Adrenal gland (tissue), 5 donors: Measurements from ENCODE around the gene NFYC.

Experiments used
- POLR2A ChIP-seq, 2 donors: fragments of 450-650 bp; IDR thresholded peaks; one replicate each; pipeline ENCODE4 v1.6.1; 2017; ENCODE audit warnings: antibody characterized with exemption in 2 of 2, mild to moderate bottlenecking in 2 of 2, moderate library complexity in 1 of 2
- TF ChIP-seq, protein P1 (sequence below), 6 experiments: fragments of 450-650 bp in 4 of 6; fragments of 200-600 bp in 2 of 6; sonication (generic) in 1 of 6; IDR thresholded peaks; 1 replicate in 5 of 6; 2 replicates in 1 of 6; pipeline versions ENCODE4 v1.5.1 to v1.8.0; 2016 to 2021; ENCODE audit warnings: antibody characterized with exemption in 6 of 6, mild to moderate bottlenecking in 2 of 6, moderate library complexity in 1 of 6
- donor health status: DM: no; HTN: no; CAD: no.

GRCh38 chr1:40792036-40792435 is 100.5 kb downstream of the NFYC start:
- TF ChIP-seq, protein P1, sequence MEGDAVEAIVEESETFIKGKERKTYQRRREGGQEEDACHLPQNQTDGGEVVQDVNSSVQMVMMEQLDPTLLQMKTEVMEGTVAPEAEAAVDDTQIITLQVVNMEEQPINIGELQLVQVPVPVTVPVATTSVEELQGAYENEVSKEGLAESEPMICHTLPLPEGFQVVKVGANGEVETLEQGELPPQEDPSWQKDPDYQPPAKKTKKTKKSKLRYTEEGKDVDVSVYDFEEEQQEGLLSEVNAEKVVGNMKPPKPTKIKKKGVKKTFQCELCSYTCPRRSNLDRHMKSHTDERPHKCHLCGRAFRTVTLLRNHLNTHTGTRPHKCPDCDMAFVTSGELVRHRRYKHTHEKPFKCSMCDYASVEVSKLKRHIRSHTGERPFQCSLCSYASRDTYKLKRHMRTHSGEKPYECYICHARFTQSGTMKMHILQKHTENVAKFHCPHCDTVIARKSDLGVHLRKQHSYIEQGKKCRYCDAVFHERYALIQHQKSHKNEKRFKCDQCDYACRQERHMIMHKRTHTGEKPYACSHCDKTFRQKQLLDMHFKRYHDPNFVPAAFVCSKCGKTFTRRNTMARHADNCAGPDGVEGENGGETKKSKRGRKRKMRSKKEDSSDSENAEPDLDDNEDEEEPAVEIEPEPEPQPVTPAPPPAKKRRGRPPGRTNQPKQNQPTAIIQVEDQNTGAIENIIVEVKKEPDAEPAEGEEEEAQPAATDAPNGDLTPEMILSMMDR (IDR thresholded peaks at IDR 0.05): no peak
- TF ChIP-seq POLR2A (IDR thresholded peaks at IDR 0.05): no peak
